Measurements from ENCODE around the gene ERLIN1. TPM values are rescaled to one million over a fixed set of nuclear protein-coding genes. Genes with fewer than 3 reads are reported as not detected.
A peak's percentile ranks its signal among the peaks of the same experiment; 100 is the strongest.

ERLIN1 gene
- total RNA-seq, 1 experiment from 2014 or later, result 23.5 TPM

GRCh38 chr10:100184840-100185239 is 989 bp downstream of the ERLIN1 start (continued):
- TF ChIP-seq HMGXB4 (CRISPR knock-in tag; IDR thresholded peaks at IDR 0.05), result no peak
- no peak for TF ChIP-seq ZBTB21 (CRISPR knock-in tag; IDR thresholded peaks at IDR 0.05; ENCODE audit: borderline replicate concordance)
- TF ChIP-seq IRF1 (CRISPR knock-in tag; IDR thresholded peaks at IDR 0.05), result no peak
- no peak for TF ChIP-seq ARID4B (CRISPR knock-in tag; IDR thresholded peaks at IDR 0.05; ENCODE audit: borderline replicate concordance)

- POLR2A ChIA-PET, result no interaction called here
- H3K4me3 Mint-ChIP-seq, result peak overlapping the region; percentile 91
These were observed 1.4 kb downstream of the ERLIN1 start for GRCh38 chr10:100184426-100184825.

More at GRCh38 chr10:100184426-100184825, 1.4 kb downstream of the ERLIN1 start:
- no peak for TF ChIP-seq AFF4 (CRISPR knock-in tag; IDR thresholded peaks at IDR 0.05; ENCODE audit: borderline replicate concordance)
- no peak for TF ChIP-seq TCF7 (CRISPR knock-in tag; IDR thresholded peaks at IDR 0.05; ENCODE audit: low read depth)
- TF ChIP-seq FOXJ3 (CRISPR knock-in tag; IDR thresholded peaks at IDR 0.05; ENCODE audit: borderline replicate concordance), result no peak
- no peak for TF ChIP-seq FOXP4 (CRISPR knock-in tag; IDR thresholded peaks at IDR 0.05)
- TF ChIP-seq ZMAT4 (CRISPR knock-in tag; IDR thresholded peaks at IDR 0.05), result no peak
- no peak for TF ChIP-seq IRF2 (CRISPR knock-in tag; IDR thresholded peaks at IDR 0.05; ENCODE audit: borderline replicate concordance, low read depth)
- TF ChIP-seq PRRX2 (CRISPR knock-in tag; IDR thresholded peaks at IDR 0.05), result no peak
- TF ChIP-seq TP53 (CRISPR knock-in tag; IDR thresholded peaks at IDR 0.05), result no peak
- TF ChIP-seq SMAD4 (CRISPR knock-in tag; IDR thresholded peaks at IDR 0.05), result no peak
- TF ChIP-seq ZSCAN18 (CRISPR knock-in tag; IDR thresholded peaks at IDR 0.05), result no peak
- TF ChIP-seq SP1 (CRISPR knock-in tag; conservative IDR thresholded peaks at IDR 0.05), result no peak
- no peak for TF ChIP-seq GRHL2 (CRISPR knock-in tag; IDR thresholded peaks at IDR 0.05; ENCODE audit: insufficient replicate concordance, severe bottlenecking)
- TF ChIP-seq ZNF219 (CRISPR knock-in tag; IDR thresholded peaks at IDR 0.05; ENCODE audit: borderline replicate concordance), result no peak
- Mint-ChIP-seq H3K27ac (no peak overlapping the region), H3K9me3 (no peaks in the 10 kb centered on the region), H3K36me3 (peaks cover 27% of the 10 kb centered on the region), H3K27me3 (ENCODE audit: low read depth) (no peaks in the 10 kb centered on the region), H3K4me1 (peaks cover 17% of the 10 kb centered on the region)
- CTCF ChIA-PET, result interaction anchor here (0.6 to 0.9 kb wide), 2 partner anchors 139 to 290 kb away, joined by 3 read pairs; no protein-coding TSS in a partner anchor
- no peak for ATAC-seq
- no peak for DNase-seq (ENCODE audit: low spot score)

Data from WTC11 (cell line).